ENCODE data around the gene SF1. TPM values are rescaled to one million over a fixed set of nuclear protein-coding genes. Genes with fewer than 3 reads are reported as not detected.

The SF1 gene
- total and polyA plus RNA-seq, 2 donors (not counting 3 experiments of a cell fraction or from before 2014, with no cell fraction given): 95.0 to 342 TPM

- H3K4me3 ChIP-seq (replicated peaks in 1 of 3; ENCODE audit: insufficient read depth in 1 of 3, low read depth in 1 of 3, low read length in 3 of 3): no peak overlapping the region
- dilution Hi-C loops (cut with MboI; ENCODE audit: extremely low pct_ligation_motif_present, low sequenced_read_pairs) (no loop called here), intact Hi-C loops (cut with micrococcal nuclease) (no loop called here)
- no peaks in the 10 kb centered on the region for H4K20me1 ChIP-seq (replicated peaks; ENCODE audit: control insufficient read depth, extremely low read depth, insufficient read depth, low read length)
- no peak overlapping the region for H3K4me2 ChIP-seq (ENCODE audit: insufficient read depth, low read length)
- BruUV-seq (replicated peaks): no TSS peak
- POLR2A ChIA-PET: no interaction called here
- no peak overlapping the region for H3K27ac ChIP-seq (ENCODE audit: insufficient read depth, low read depth, low read length)
- no peaks in the 10 kb centered on the region for H3K36me3 ChIP-seq (ENCODE audit: control insufficient read depth in 2 of 2, extremely low read depth in 1 of 2, insufficient read depth in 2 of 2, low read length in 2 of 2)
- H3K9ac ChIP-seq (replicated peaks; ENCODE audit: extremely low read depth, insufficient read depth, low read length): no peak overlapping the region
- CTCF ChIA-PET: interaction anchor here (0.6 to 0.7 kb wide), 2 partner anchors 12 to 13 kb away, joined by 3 read pairs; no protein-coding TSS in a partner anchor
- H3K4me1 ChIP-seq (ENCODE audit: control insufficient read depth, extremely low read depth, insufficient read depth, low read length): no peaks in the 10 kb centered on the region
- no peaks in the 10 kb centered on the region for H3K27me3 ChIP-seq (ENCODE audit: control insufficient read depth in 2 of 2, insufficient read depth in 2 of 2, low read length in 2 of 2)
- H3K9me1 ChIP-seq (replicated peaks; ENCODE audit: control insufficient read depth, extremely low read depth, insufficient read depth, low read length): no peaks in the 10 kb centered on the region
- DNase-seq (ENCODE audit: low read depth, low spot score) (no peak), FAIRE-seq (no peak)
- TF ChIP-seq POLR2AphosphoS5 (IDR thresholded peaks at IDR 0.05; ENCODE audit: insufficient read depth, low read depth, low read length): no peak
- no peak for TF ChIP-seq EZH2 (IDR thresholded peaks at IDR 0.05; ENCODE audit: borderline replicate concordance, low read depth, low read length, severe bottlenecking)
- TF ChIP-seq MAX (IDR thresholded peaks at IDR 0.05; ENCODE audit: insufficient read depth, insufficient read length): no peak
- no peak for TF ChIP-seq JUN (IDR thresholded peaks at IDR 0.05; ENCODE audit: borderline replicate concordance, insufficient read depth, insufficient read length, low read depth)
- no peak for TF ChIP-seq POLR2A (IDR thresholded peaks at IDR 0.05; ENCODE audit: low read depth, low read length)
- no peak for TF ChIP-seq GATA2 (IDR thresholded peaks at IDR 0.05; ENCODE audit: insufficient read depth, insufficient read length, low read depth, low read length)
- no peak for TF ChIP-seq CTCF (IDR thresholded peaks at IDR 0.05; ENCODE audit: extremely low read depth in 1 of 2, insufficient read depth in 1 of 2, low read depth in 1 of 2, low read length in 2 of 2)
- TF ChIP-seq MYC (IDR thresholded peaks at IDR 0.05; ENCODE audit: low read depth, low read length): no peak
- no peak for TF ChIP-seq FOS (IDR thresholded peaks at IDR 0.05; ENCODE audit: borderline replicate concordance, insufficient read depth, low read length)
- no peak overlapping the region for H2AFZ ChIP-seq (ENCODE audit: low read depth, low read length)
- H3K9me3 ChIP-seq (replicated peaks; ENCODE audit: control insufficient read depth, insufficient read depth, low read length): no peaks in the 10 kb centered on the region
- H3K79me2 ChIP-seq (ENCODE audit: control insufficient read depth, insufficient read depth, low read length): no peaks in the 10 kb centered on the region
Observed at GRCh38 chr11:64755681-64756361, 22.5 kb downstream of the SF1 start.

Data from endothelial cell of umbilical vein (primary cell).